ENCODE measurements around the gene EVI5.
"Not testable (repeated sequence)": the region's sequence is repeated elsewhere in the genome, so short reads cannot be mapped to it uniquely, and the experiment has no call there.

DNA sequence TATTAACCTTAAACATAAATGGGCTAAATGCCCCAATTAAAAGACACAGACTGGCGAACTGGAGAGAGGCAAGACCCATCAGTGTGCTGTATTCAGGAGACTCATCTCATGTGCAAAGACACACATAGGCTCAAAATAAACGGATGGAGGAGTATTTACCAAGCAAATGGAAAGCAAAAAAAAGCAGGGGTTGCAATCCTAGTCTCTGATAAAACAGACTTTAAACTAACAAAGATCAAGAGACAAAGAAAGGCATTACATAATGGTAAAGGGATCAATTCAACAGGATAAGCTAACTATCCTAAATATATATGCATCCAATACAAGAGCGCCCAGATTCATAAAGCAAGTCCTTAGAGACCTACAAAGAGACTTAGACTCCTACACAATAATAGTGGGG lies 253.0 kb downstream of the EVI5 start:
- TF ChIP-seq CTCF, POLR2A (IDR thresholded peaks at IDR 0.05): not testable (repeated sequence)

All from tibial nerve (tissue), 3 donors.